Gastroesophageal sphincter (tissue), 3 donors: Measurements from ENCODE around the gene TMED8.

ENCODE experiments used
- EP300 ChIP-seq: sonication (generic); formaldehyde crosslinking; IDR thresholded peaks from one replicate; pipeline ENCODE4 v1.6.1; 2017; ENCODE audit warnings: antibody characterized with exemption, mild to moderate bottlenecking
- TF ChIP-seq, protein P1 (sequence below), 4 experiments: fragments of 200-600 bp in 2 of 4; fragments of 450-650 bp in 2 of 4; sonication (generic) in 1 of 4; IDR thresholded peaks; one replicate each; pipeline ENCODE4 v1.5.1; 2017 to 2019; ENCODE audit warnings: antibody characterized with exemption in 4 of 4, mild to moderate bottlenecking in 2 of 4, moderate library complexity in 2 of 4

DNA sequence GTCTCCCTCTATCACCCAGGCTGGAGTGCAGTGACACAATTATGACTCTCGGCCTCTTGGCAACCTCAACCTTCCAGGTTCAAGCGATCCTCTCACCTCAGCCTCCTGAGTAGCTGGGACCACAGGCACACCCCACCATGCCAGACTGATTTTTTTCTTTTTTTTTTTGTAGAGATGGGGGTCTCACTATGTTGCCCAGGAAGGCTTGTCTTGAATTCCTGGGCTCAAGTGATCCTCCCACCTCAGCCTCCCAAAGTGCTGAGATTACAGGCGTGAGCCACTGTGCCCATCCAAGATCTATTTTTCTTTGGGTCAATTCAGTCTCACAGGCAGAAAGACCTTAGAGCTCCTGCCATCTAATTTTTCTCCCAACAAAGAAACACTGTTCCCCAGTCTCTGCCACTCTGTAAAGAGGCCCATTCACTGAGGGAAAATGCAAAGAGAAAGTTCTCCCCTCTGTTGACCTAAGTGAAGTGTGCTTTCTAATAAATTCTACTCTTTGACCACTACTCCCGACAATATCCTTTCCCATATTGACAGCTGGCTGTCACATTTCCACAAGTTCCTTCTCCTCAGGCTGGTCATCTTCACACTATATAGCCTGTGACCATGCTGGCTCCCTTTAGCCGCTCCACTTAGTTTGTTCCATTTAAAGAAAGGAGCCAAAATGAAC, 23.3 kb downstream of the TMED8 start:
- TF ChIP-seq, protein P1, sequence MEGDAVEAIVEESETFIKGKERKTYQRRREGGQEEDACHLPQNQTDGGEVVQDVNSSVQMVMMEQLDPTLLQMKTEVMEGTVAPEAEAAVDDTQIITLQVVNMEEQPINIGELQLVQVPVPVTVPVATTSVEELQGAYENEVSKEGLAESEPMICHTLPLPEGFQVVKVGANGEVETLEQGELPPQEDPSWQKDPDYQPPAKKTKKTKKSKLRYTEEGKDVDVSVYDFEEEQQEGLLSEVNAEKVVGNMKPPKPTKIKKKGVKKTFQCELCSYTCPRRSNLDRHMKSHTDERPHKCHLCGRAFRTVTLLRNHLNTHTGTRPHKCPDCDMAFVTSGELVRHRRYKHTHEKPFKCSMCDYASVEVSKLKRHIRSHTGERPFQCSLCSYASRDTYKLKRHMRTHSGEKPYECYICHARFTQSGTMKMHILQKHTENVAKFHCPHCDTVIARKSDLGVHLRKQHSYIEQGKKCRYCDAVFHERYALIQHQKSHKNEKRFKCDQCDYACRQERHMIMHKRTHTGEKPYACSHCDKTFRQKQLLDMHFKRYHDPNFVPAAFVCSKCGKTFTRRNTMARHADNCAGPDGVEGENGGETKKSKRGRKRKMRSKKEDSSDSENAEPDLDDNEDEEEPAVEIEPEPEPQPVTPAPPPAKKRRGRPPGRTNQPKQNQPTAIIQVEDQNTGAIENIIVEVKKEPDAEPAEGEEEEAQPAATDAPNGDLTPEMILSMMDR (IDR thresholded peaks at IDR 0.05) = no peak
- no peak for TF ChIP-seq EP300
